ENCODE results near the gene CDH4.

DNA sequence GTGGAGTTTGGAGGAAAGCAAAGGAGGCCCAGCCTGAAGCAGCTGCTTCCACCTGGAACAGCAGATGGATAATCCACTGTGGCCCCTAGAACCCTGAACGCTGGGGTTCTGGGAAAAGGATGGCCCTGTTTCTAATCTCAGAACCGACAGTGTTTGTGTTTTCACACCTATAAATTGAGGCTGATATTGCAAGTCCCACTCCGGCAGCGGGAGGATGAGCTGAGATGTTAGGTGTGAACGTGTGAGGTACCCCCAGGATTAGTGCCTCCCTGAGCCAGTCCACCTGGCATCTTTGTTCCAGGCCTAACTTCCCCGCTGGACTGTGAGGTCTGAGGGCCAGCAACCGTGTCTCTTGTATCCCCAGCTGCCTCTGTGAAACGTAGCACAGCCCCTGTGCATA is 7.8 kb upstream of the CDH4 start:
- TF ChIP-seq, protein P1, sequence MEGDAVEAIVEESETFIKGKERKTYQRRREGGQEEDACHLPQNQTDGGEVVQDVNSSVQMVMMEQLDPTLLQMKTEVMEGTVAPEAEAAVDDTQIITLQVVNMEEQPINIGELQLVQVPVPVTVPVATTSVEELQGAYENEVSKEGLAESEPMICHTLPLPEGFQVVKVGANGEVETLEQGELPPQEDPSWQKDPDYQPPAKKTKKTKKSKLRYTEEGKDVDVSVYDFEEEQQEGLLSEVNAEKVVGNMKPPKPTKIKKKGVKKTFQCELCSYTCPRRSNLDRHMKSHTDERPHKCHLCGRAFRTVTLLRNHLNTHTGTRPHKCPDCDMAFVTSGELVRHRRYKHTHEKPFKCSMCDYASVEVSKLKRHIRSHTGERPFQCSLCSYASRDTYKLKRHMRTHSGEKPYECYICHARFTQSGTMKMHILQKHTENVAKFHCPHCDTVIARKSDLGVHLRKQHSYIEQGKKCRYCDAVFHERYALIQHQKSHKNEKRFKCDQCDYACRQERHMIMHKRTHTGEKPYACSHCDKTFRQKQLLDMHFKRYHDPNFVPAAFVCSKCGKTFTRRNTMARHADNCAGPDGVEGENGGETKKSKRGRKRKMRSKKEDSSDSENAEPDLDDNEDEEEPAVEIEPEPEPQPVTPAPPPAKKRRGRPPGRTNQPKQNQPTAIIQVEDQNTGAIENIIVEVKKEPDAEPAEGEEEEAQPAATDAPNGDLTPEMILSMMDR (IDR thresholded peaks at IDR 0.05; ENCODE audit: extremely low read depth in 1 of 2, insufficient read depth in 1 of 2, low read depth in 1 of 2, low read length in 2 of 2), result no peak
- TF ChIP-seq POLR2A (IDR thresholded peaks at IDR 0.05; ENCODE audit: low read depth, low read length) (no peak), EZH2 (IDR thresholded peaks at IDR 0.05; ENCODE audit: borderline replicate concordance, low read depth, low read length, severe bottlenecking) (no peak)

Data from endothelial cell of umbilical vein (primary cell).